ENCODE measurements around the gene TMEM109. TPM values are rescaled to one million over a fixed set of nuclear protein-coding genes. Genes with fewer than 3 reads are reported as not detected.
"Not testable (repeated sequence)": the region's sequence is repeated elsewhere in the genome, so short reads cannot be mapped to it uniquely, and the experiment has no call there.

The TMEM109 gene
- total and polyA plus RNA-seq, 2 of the 8 experiments (the other 6 are each of a cell fraction or from before 2014, with no cell fraction given) = 27.3 to 30.3 TPM

DNA sequence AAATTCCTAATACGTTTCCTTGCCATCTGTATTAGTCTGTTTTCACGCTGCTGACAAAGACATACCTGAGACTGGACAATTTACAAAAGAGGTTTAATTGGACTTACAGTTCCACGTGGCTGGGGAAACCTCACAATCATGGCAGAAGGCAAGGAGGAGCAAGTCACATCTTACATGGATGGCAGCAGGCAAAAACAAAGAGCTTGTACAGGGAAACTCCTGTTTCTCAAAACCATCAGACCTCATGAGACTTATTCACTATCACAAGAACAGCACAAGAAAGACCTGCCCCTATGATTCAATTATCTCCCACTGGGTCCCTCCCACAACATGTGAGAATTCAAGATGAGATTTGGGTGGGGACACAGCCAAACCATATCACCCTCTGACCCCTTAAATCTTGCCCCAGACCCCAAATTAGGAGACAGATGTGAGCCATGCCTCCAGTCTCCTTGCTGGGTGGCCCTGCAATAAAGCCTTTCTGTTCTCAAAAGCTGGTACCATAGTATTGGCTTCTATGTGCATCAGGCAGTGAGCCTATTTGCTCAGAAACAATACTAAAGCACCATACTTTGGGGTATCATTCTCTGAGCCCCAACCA, 4.2 kb upstream of the TMEM109 start:
- POLR2A ChIA-PET (ENCODE audit: partially characterized antibody); H4K20me1 ChIP-seq (replicated peaks in 1 of 2; ENCODE audit: control insufficient read depth in 1 of 2, insufficient read depth in 2 of 2, low read length in 2 of 2); H3K23me2 ChIP-seq (ENCODE audit: low read depth, low read length); H3K23ac ChIP-seq (ENCODE audit: insufficient read length); H2BK120ac ChIP-seq (replicated peaks; ENCODE audit: low read depth, low read length); H3K4me3 ChIP-seq (ENCODE audit: extremely low read depth in 1 of 4, insufficient read depth in 2 of 4, low read depth in 3 of 4, low read length in 4 of 4); H2BK5ac ChIP-seq (ENCODE audit: low read depth, low read length); H4K5ac ChIP-seq (ENCODE audit: insufficient read length, low read depth, low read length); H3K36me3 ChIP-seq (ENCODE audit: control insufficient read depth in 2 of 4, insufficient read depth in 4 of 4, low read length in 3 of 4); H2BK15ac ChIP-seq (ENCODE audit: low read length); H2BK20ac ChIP-seq (ENCODE audit: low read length); H4K8ac ChIP-seq (ENCODE audit: extremely low read depth, insufficient read depth, low read length); H3K27ac ChIP-seq (ENCODE audit: low read depth, low read length); H2BK12ac ChIP-seq (ENCODE audit: low read depth, low read length); H4K91ac ChIP-seq (replicated peaks; ENCODE audit: insufficient read length, low read length); H3K4me2 ChIP-seq (ENCODE audit: insufficient read depth in 1 of 2, low read depth in 2 of 2, low read length in 2 of 2); H3K18ac ChIP-seq (ENCODE audit: extremely low read depth, low read length); H3K14ac ChIP-seq (ENCODE audit: insufficient read length); H3K56ac ChIP-seq (replicated peaks; ENCODE audit: insufficient read length, low read depth, low read length); H3K27me3 ChIP-seq (replicated peaks in 1 of 4; ENCODE audit: control insufficient read depth in 3 of 4, extremely low read depth in 1 of 4, insufficient read depth in 3 of 4, low read length in 3 of 4); H3K4ac ChIP-seq (replicated peaks; ENCODE audit: insufficient read length, low read depth, low read length); H3K79me1 ChIP-seq (ENCODE audit: low read depth, low read length); H3K9ac ChIP-seq (replicated peaks in 1 of 4; ENCODE audit: extremely low read depth in 1 of 4, low read depth in 3 of 4, low read length in 3 of 4); H2AFZ ChIP-seq (ENCODE audit: low read length); DNase-seq (ENCODE audit: low read depth in 1 of 2, low spot score in 2 of 2); FAIRE-seq; CTCF ChIA-PET (ENCODE audit: partially characterized antibody); H2AK5ac ChIP-seq (ENCODE audit: low read depth, low read length); H3K9me3 ChIP-seq (ENCODE audit: insufficient read depth in 2 of 2, low read depth in 1 of 2, low read length in 1 of 2): not testable (repeated sequence)
- Histone ChIP-seq H3K4me1 (replicated peaks in 1 of 4; ENCODE audit: control insufficient read depth in 3 of 4, insufficient read depth in 4 of 4, low read length in 3 of 4) (peaks cover 7 to 16% (median 11%) of the 10 kb centered on the region in 4 experiments), H3K79me2 (ENCODE audit: control insufficient read depth in 1 of 2, insufficient read depth in 2 of 2, low read length in 2 of 2) (peaks cover 12% of the 10 kb centered on the region in 2 experiments)
- 57% methylated on average over 3 of the region's 3 CpGs; no CpG with 5 or more reads in 1 of the 2 experiments for WGBS, 2 experiments (ENCODE audit: extremely low coverage in 1 of 2, insufficient coverage in 1 of 2, insufficient read length in 1 of 2, insufficient replicate concordance in 2 of 2, low coverage in 1 of 2, low lambda C conversion rate in 2 of 2, missing lambda C conversion rate in 1 of 2)
